Right atrium auricular region (tissue), 2 donors: ENCODE data around the gene CD300LF. TPM values are rescaled to one million over a fixed set of nuclear protein-coding genes. Genes with fewer than 3 reads are reported as not detected.

Experiments used
- DNase-seq: peaks from one replicate; pipeline ENCODE4 v3.0.0-alpha.2; 2019; ENCODE audit warnings: low spot score
- H3K27ac ChIP-seq, 2 donors: fragments of 200-600 bp; sonication (generic); 1 replicate in 1 of 2; 2 replicates in 1 of 2; pipeline ENCODE4 v1.5.1; 2016 to 2019
- H3K27me3 ChIP-seq, 2 donors: fragments of 200-600 bp; sonication (generic); one replicate each; pipeline versions ENCODE4 v1.5.1 to v1.6.0; 2017 to 2019
- H3K36me3 ChIP-seq: fragments of 200-600 bp; sonication (generic); one replicate; pipeline ENCODE4 v1.5.1; 2016
- H3K4me1 ChIP-seq, 2 donors: fragments of 200-600 bp; sonication (generic); one replicate each; pipeline versions ENCODE4 v1.5.1 to v1.6.0; 2017 to 2019
- H3K4me3 ChIP-seq, 2 donors: fragments of 200-600 bp; sonication (generic); 1 replicate in 1 of 2; 2 replicates in 1 of 2; pipeline ENCODE4 v1.5.1; 2017 to 2019; ENCODE audit warnings: mild to moderate bottlenecking in 1 of 2, moderate library complexity in 1 of 2
- H3K9me3 ChIP-seq, 2 donors: fragments of 200-600 bp; sonication (generic); one replicate each; pipeline ENCODE4 v1.5.1; 2019
- CTCF ChIP-seq, 2 donors: fragments of 200-600 bp; sonication (generic); IDR thresholded peaks; one replicate each; pipeline ENCODE4 v1.5.1; 2019; ENCODE audit warnings: antibody characterized with exemption in 2 of 2
- total RNA-seq, 2 donors: library from RNA; depleted of rRNA; stranded (reverse); fragments of >200 nt; gene quantifications; one replicate each; pipeline ENCODE4 v1.1.0, GENCODE V29; 2016

CD300LF gene
- total RNA-seq, 2 donors from 2014 or later = 0.71 TPM; not detected in 1

DNA sequence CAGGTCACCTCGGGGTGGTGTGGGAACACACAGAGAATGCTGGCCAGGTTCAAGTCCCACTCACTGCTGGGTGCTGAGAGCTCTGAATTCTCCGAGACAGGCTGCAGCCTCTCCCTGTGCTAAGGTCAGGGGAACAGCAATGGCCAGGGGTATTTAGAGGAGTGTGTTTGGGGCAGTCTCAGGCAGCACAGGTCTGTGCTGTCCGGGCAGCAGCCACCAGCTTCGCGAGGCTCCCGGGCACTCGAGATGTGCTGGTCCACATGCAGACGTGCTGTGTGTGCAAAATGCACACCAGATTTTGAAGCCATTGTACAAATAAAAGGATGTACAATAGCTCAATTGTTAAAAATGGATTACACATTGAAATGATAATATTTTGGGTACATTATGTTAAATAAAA lies 42.8 kb upstream of the CD300LF start:
- no peak for TF ChIP-seq CTCF (IDR thresholded peaks at IDR 0.05)
- H3K4me3 ChIP-seq = no peak overlapping the region
- H3K9me3 ChIP-seq = no peaks in the 10 kb centered on the region
- DNase-seq = no peak
- no peaks in the 10 kb centered on the region for H3K36me3 ChIP-seq
- H3K27me3 ChIP-seq = no peaks in the 10 kb centered on the region
- H3K4me1 ChIP-seq = peaks cover 0 to 55% of the 10 kb centered on the region in 2 donors
- H3K27ac ChIP-seq = no peak overlapping the region

- H3K4me3 ChIP-seq = no peak overlapping the region
- H3K9me3 ChIP-seq = no peaks in the 10 kb centered on the region
- H3K27ac ChIP-seq = no peak overlapping the region
- H3K36me3 ChIP-seq = no peaks in the 10 kb centered on the region
- DNase-seq = no peak
- no peak for TF ChIP-seq CTCF (IDR thresholded peaks at IDR 0.05)
- H3K4me1 ChIP-seq = peaks cover 0 to 55% of the 10 kb centered on the region in 2 donors
- no peaks in the 10 kb centered on the region for H3K27me3 ChIP-seq
Measured at GRCh38 chr17:74754832-74755231, 42.1 kb upstream of the CD300LF start.

DNA sequence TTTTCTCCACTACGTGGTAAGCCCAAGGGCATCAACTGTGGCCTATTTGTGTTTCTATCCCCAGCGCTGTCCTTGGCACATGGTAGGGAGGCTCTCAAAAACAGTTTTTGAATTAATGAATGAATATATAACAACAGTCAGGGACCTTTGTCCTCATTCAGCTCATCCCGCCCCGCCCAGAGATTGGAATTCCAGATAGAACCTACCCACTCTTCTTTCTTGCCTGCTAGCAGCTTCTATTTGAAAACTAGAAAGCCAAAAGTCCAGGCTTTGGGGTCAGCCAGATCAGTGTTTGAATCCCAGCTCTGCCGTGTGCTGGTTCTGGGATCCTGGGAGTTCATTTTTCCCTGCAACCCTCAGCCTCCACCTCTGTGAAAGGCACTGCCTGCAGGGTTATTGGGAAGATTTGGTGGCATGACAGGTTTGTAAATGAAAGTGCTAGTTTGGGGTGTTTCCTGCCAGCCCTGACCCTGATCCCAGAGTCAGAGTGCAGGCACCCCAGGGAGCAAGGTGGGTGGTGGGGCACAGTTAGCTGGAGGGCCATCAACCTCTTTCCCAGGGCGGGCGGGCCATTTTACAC lies 40.2 kb upstream of the CD300LF start:
- H3K36me3 ChIP-seq = no peaks in the 10 kb centered on the region
- H3K4me3 ChIP-seq = no peak overlapping the region
- H3K27me3 ChIP-seq = no peaks in the 10 kb centered on the region
- no peak overlapping the region for H3K27ac ChIP-seq
- peaks cover 0 to 48% of the 10 kb centered on the region in 2 donors for H3K4me1 ChIP-seq
- no peak for DNase-seq
- no peak for TF ChIP-seq CTCF (IDR thresholded peaks at IDR 0.05)
- no peaks in the 10 kb centered on the region for H3K9me3 ChIP-seq

DNA sequence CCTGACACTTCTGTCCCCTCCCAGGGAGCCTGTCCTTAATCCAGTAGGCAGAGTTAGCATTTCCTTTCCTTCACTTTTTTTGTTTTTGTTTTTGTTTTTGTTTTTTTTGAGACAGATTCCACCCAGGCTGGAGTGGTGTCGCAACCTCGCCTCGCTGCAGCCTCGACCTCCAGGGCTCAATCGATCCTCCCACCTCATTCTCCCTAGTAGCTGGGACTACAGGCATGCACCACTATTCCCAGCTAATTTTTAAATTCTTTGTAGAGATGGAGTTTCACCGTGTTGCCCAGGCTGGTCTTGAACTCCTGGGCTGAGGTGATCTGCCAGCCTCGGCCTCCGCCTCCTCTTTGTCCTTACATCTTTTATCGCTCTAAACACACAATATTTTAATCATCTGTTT lies 39.7 kb upstream of the CD300LF start:
- Histone ChIP-seq H3K27ac (no peak overlapping the region), H3K36me3 (no peaks in the 10 kb centered on the region), H3K4me3 (no peak overlapping the region), H3K4me1 (peaks cover 0 to 48% of the 10 kb centered on the region in 2 donors), H3K9me3 (no peaks in the 10 kb centered on the region), H3K27me3 (no peaks in the 10 kb centered on the region)
- no peak for DNase-seq
- TF ChIP-seq CTCF (IDR thresholded peaks at IDR 0.05) = no peak

DNA sequence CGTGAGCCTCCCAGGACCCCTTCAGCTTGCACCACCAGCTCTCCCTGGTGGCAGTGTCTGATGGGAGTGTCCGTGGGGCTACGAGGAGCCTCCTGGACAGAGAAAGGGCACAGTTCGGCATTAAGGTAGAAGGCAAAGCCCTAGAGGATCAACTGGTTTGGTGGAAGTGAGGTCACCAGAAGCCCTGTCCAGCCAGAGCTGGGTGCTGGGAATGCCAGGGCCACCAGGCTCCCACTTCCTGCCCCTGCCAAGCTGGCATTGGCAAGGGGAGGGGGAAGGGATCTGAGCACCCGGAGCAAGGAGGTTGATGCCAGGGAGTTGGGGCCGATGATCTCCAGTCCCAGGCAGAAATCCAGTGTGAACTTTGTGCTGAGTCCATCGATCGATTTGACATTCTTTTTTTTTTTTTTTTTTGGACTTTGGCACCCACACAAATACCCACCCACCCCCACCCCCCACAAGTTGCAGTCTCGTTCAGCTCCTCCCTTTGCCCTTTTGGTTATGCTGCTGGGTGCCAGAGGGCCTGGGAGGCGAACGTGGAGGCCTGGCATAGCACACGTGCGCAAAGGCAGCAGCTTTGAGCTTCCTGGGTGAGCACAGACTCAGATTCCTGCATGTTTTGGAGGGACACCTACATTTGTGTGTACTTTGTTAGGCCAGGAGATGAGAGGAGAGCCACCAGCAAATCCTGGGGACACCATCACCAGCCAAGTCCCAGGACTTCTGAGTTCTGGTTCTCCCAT lies 37.8 kb upstream of the CD300LF start:
- Histone ChIP-seq H3K27ac (peak overlapping the region in 1 of 2 donors; percentile 78), H3K27me3 (no peaks in the 10 kb centered on the region), H3K36me3 (no peaks in the 10 kb centered on the region), H3K4me1 (peaks cover 0 to 46% of the 10 kb centered on the region in 2 donors), H3K9me3 (no peaks in the 10 kb centered on the region), H3K4me3 (peak overlapping the region in 1 of 2 donors; percentile 79)
- no peak for DNase-seq
- TF ChIP-seq CTCF (IDR thresholded peaks at IDR 0.05) = no peak
